ENCODE data around the gene NR2C2AP.

NR2C2AP gene

DNA sequence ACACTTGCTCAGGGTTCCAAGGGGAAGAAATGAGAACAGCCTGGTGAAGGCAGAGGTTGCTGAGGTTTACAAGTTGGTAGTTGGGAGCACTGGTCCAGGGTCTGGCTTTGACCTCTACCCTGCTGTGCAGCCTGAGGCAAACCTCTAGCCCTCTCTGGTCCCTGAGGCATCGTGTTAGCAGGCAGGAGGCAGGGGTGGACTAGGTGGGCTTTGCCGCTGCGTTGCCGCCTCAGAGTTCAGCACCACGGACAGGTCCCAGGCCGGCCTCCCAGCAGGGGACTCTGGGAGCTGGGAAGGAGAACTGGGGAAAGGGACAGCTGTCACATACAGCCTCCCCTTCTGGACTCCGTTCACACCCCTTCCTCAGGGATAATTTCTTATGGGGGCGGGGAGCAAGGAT lies 11.7 kb upstream of the NR2C2AP start:
- no peak for DNase-seq (ENCODE audit: low spot score)

GRCh38 chr19:19214159-19214490 lies 10.9 kb upstream of the NR2C2AP start:
- no peak for DNase-seq (ENCODE audit: low spot score)

- DNase-seq (ENCODE audit: low spot score): no peak
Observed at GRCh38 chr19:19213426-19214158, 10.4 kb upstream of the NR2C2AP start.

- DNase-seq (ENCODE audit: low spot score): no peak
Observed at GRCh38 chr19:19212916-19213315, 9.7 kb upstream of the NR2C2AP start.

DNA sequence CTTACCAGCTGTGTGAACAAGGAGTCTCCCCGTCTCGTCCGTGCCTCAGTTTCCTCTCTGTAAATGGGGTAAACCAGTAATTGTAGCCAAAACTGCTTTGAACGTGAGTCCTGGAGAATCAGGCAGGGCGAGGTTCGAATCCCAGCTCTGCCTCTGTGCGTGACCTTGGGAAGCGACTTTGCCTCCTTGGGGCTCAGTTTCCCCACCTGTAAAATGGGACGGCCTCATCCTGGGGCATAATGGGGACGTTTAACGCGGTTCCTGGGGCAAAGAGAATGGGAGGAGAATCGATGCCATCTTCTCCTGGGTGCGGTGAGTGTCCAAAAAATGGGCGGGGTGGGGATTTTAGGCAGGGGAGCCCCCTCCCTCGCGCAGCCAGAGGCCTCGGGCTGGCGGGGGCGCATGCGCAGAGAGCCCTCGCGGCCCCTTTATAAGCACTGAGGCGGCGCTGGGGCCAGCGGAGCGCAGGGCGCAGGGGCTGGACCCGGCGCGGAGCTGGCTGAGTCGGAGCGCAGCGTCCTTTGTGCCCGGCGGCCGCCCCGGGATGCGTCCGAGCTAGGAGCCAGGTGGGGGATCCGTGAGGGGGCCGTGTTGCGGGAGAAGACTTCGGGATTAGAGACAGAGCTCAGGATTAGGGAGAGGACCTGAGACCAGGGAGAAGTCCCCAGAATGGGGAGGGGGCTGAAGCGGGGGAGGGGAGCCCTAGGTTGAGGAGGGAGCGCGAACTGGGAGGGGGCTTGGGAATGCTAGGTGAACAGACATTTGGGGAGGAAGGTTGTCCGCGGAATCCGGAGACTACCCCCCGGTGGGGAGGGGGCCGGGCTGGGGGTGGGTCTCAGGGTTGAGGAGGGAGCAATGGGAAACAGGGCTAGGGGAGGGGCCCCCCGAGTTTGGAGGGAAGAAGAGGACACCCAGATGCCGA lies 8.5 kb upstream of the NR2C2AP start, which contains the start of gene NCAN:
TSS of gene NCAN (plus strand) at position 460 of the 922 bp plus-strand sequence. CDS start 4,996 bp downstream, outside the sequence.
- DNase-seq (ENCODE audit: low spot score): no peak

- no peak for DNase-seq (ENCODE audit: low spot score)
Observed at GRCh38 chr19:19209372-19209771, 6.2 kb upstream of the NR2C2AP start.

DNA sequence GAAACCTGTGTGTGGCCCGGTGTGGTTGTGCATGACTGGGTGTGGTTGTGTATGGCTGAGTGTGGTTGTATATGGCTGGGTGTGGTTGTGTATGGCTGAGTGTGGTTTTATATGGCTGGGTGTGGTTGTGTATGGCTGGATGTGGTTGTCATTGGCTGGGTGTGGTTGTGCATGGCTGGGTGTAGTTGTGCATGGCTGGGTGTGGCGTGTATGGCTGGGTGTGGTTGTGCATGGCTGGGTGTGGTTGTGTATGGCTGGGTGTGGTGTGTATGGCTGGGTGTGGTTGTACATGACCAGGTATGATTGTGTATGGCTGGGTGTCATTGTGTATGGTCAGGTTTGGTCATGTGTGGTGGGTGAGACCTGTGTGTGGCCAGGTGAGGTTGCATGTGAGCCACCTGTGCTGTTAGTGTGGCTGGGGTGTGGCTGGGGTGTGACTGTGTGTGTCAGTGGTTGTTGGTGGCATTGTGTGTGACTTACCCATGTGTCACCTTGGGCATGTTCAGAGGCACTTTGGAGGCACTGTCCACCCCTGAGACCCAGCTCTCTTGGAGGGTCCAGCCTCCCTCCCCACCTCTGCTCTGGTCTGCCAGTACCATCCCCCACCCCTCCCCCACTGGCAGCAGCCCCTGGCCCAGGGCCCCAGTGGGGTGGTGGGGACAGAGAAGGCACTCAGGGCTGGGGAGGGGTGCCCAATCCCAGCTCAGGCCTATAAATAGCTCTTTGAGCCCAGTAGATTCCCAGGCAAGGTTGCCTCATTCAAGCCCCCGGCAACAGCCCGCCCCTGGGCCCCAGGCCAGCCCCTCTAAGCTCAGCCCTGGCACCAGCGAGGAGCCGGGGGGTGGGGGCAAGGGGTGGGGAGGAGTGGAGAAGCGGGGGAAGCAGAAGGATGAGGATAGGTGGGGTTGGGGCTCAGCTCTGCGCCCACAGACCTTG lies 4.7 kb upstream of the NR2C2AP start:
- peak; percentile 64 for DNase-seq (ENCODE audit: low spot score)

GRCh38 chr19:19206938-19207337 lies 3.7 kb upstream of the NR2C2AP start:
- no peak for DNase-seq (ENCODE audit: low spot score)

DNA sequence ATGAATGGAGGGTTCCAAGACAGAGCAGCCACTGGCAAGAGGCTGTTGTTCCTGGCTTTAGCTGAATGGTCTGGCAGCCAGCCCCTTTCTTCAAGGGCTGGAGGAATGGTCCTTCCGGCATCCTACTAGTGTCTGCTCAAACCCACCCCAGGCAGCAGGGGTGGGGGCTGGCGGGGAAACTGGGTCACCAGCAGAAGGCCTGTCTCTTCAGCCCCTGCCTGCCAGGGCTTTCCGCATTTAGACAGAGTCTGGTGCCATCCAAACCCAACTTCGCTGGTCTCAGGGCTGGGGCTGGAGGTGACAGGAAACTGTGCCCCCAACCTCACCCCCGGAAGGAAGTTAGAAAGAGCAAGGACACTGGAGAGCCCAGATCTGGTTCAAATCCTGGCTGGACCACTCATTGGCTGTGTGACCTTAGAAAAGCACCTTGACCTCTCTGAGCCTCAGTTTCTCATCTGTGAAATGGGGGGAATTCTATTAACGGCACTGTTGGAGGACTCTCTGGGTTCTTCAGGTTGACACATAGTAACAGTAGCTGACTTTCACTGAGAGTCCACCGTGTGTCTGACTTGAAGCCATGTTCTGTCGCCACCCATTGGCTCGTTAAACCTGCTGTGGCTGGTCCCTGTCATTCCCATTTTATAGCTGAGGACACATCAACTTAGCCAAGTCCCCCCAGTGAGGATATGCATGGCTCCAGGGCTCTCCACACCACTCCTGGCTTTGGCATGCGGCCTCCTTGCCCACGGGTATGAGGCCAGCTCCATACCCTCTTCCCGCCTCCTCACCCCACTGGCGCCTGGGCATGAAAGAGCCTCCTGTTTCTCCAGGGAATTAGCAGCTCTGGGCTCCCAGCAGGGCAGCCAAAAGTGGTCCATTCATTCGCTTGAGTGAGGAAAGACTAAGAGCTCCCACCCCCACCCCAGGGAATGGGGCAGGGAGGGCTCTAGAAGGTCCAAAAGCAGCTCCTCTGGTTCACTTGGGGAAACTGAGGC lies 2.5 kb upstream of the NR2C2AP start:
- DNase-seq (ENCODE audit: low spot score): peak; percentile 79

DNA sequence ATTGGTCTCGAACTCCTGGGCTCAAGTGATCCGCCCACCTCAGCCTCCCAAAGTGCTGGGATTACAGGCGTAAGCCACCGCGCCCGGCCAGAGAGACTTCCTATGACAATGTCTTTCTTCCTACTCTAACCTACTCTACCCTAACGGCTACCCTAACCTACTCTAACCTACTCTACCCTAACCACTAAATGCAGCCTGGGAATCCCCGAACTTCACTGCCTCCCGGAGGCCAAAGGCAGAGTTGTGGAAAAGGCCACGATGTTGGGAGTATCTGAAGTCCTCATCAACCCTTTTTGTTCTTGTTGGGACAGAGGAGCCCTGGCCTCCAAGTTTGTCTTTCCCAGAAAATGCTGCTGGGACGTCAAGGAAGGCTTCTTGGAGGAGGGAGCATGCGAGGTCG lies 967 bp upstream of the NR2C2AP start:
- DNase-seq (ENCODE audit: low spot score): no peak

DNA sequence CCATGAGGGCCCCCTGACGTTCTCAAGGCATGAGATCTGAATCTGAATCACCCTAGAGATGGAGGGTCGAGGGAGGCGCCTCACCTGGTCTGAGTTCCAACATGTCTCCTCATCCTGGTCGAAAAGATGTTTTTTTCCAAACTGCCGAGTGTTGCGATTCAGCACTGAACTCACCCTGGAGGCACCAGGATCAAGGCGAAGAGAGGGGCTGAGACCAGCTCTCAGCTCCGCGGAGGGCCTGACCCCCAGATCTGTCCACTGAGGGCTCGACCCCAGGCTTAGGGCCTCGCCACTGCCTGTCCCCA lies 555 bp downstream of the NR2C2AP start:
- no peak for DNase-seq (ENCODE audit: low spot score)

- no peak for DNase-seq (ENCODE audit: low spot score)
Observed at GRCh38 chr19:19201697-19202630, 1.2 kb downstream of the NR2C2AP start.

GRCh38 chr19:19193926-19194325 lies 9.3 kb downstream of the NR2C2AP start:
- DNase-seq (ENCODE audit: low spot score): no peak

DNA sequence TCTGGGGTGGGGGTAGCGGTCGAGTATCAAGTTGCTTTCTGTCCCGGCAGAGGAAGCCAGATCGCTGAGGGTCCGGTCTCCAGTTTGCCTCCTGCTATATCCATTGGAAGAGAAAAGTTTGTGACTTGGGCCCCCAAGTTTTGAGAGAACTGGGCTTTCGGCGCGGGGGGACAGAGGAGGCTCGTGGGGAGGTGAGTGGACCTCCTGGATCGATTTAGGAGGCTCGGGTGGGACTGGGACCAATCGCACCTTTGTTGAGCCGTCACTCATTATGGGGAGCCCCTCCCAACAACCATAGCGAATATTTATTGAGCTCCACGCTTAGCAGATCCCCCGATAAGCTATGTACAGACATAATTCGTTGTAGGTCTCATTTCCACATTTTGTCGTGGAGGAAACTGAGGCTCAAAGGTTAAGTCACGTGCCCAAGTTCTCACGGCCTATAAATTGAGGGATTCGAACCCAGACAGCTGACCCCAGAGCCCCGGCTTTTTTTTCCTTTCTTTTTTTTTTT lies 10.2 kb downstream of the NR2C2AP start:
- no peak for DNase-seq (ENCODE audit: low spot score)

- DNase-seq (ENCODE audit: low spot score): peak; percentile 99
Observed at GRCh38 chr19:19192078-19192882, 10.9 kb downstream of the NR2C2AP start, which contains the start of the genes BORCS8 and RFXANK. TSS of gene BORCS8 (minus strand) at chr19:19192152. CDS start at chr19:19192117, 35 bp downstream. TSS of gene RFXANK (plus strand) at chr19:19192258. CDS start at chr19:19193947, 1,689 bp downstream.

DNA sequence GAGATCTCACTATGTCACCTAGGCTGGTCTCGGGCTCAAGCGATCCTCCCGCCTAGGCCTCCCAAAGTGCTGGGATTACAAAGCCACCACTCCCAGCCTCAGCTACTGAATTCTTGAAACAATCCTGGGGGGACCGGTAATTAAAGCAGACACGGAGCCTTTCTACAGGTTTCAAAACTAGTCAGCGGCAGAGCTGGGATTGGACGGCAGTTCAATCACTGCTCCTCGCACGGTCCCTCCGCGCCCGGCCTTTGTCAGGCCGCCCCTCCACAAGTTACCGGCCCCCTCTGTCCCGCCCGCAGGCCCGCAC lies 11.5 kb downstream of the NR2C2AP start:
- no peak for DNase-seq (ENCODE audit: low spot score)

DNA sequence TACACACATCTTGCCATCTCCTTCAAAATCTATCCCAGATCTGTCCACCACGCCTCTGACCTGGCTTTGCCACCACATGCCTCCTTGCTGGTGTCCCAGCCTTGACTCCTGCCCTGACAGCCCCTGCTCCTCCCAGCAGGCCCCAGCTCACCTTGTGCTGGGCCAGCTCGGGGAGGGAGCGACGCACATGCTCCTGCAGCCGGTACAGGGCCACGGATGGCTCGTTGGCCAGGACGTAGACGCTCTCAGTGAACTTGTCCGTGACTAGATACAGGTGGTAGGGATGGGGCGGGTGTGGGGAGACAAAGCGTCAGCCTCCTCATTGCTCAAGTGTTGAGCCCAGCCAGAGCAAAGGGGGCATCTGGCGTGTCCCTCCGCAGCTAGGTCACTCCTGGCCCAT lies 16.5 kb downstream of the NR2C2AP start:
- DNase-seq (ENCODE audit: low spot score): no peak

GRCh38 chr19:19185853-19186740 lies 17.1 kb downstream of the NR2C2AP start:
- no peak for DNase-seq (ENCODE audit: low spot score)
